GM21526 (cell line): ENCODE data around the gene MFSD6.

Experiments
- ATAC-seq: cut with Tn5 transposase; IDR thresholded peaks from one replicate; pipeline ENCODE4 v1.9.1; 2021; ENCODE audit warnings: moderate library complexity; ENCODE audit not compliant: unreplicated experiment, low FRiP score

The MFSD6 gene

DNA sequence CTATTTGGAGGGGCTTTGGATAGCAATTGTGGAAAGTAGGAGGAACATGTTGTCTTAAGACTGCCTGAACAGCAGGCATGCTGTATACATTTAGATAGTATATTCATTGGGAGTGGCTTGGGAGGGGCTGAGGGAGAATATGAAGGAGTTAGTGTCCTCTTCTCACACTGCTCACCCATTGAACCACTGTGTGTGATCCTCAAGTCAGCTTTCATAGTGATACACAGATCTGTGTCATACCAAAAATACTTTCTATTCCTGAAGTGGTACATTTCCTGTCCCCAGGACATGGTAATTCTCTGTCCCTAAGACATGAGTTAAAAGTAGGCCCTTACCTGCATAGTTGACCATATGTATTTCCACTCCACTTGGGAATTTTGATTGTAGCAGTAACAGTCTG is 116.8 kb downstream of the MFSD6 start:
- ATAC-seq, result no peak

DNA sequence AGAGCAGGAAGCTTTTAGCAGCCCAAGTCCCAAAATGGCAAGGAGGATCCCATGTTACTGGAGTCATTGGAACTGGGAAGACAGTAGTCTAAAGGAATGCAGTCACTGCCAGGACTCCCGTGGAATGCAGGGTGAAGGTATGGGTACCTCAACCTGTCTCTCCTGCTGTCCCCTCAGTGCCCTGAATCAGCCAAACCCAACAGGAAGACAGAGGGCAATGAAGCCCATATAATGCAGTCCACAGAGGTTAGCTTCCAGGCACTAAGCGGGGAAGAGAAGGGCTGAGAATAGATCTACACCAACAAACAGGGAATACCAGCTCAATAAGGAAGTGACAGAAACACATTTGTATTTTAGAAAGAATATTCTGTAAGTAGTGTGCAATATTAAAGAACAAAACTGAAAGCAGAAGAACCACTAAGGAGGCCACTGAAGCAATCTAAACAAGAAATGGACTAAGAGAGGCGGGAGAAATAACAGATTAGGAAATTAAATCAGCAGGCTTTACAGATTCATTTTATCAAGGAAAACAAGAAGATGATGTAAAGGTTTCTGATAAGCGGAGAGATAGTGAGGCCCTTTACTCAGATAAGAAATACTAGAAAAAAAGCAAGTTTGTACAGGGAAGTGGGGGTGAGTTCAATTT is 118.1 kb downstream of the MFSD6 start:
- no peak for ATAC-seq

DNA sequence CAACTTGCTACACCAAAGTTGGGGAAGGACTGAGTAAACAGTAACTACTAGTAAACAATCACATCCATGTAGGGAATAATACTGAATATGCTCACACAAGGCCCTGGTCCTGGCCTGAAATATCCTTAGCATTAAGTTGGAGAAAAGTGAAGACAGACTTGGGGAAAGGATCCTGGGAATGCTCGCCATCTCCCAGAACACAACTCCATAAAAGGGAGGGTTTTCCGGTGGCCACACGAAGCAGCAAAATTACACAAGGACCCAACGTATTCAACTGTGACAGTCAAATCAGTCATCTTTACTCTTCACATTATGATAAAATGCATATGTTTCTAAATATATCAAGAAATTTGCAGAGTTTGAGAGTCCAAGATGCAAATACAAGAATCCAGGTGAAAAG is 119.1 kb downstream of the MFSD6 start:
- ATAC-seq, result no peak

DNA sequence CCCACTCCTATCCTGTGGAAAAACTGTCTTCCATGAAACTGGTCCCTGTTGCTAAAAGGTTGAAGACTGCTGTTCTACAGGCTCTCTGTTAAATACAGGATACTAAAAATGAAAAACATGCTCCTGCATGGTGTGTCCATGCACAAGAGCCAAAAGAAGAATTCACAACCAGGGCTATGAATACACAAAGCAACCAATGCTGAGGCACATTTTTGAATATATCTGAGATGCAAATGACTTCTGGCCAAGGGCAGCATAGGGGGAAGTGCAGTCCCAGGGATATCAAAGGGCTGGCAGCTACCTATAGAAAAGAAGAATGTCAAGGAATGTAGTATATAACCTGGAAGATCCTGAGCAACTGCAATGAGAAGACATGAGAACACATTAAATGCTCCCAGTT is 119.8 kb downstream of the MFSD6 start:
- ATAC-seq, result no peak

DNA sequence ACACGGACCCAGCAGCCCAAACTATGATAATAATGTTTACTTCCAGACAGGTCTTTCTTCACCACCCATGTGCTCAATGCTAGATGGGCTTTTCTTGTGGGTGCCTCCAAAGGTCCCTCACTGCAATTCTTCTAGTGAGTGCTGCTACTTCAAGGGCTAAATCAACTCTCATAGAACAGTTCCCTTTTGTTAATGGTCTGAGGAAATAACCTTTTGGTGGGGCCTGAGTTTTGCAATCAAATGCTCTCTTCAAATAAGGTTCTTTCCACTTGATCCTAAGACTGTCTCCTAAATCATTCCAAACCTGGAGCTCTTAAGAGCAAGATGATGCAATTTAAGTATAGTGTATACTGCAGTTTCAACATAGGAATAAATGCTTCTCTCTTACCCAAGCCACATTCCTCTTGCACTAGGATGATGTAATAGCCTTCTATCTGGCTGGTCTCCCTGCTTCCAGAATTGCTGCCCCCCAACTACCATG is 120.4 kb downstream of the MFSD6 start:
- no peak for ATAC-seq

DNA sequence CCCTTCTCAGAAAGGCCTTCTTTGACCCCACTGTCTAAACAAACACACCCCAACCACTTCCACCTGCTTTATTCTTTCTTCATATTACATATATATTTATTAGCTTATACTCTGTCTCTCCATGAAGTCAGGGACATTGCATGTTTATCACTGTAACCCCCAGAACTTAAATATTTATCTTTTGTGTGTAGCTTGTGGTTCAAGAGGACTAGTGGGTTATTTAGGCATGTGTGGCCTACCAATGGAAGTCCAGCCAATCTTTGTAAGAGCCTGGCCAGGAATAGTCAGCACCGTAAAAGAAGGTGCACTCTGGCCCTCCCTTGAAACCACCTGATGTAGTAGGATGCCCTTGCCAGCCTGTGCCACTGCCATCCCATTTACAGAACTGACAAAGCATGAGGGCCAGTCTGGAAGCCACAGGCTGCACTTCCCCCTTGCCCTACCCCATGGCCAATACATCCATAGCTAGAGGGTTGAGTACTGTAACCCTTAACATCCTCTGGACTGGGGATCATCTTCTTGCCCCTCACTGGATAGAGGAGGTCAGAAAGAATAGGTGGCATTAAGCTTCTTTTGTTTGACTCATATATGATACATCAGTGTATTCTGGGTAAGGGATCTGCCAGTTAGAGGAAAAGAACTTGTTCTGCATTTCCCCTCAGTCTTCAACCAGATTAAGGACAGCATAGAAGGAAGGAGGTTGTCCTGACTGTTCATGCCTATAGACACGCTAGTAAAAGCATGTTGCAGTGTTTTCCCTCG is 121.5 kb downstream of the MFSD6 start:
- no peak for ATAC-seq

DNA sequence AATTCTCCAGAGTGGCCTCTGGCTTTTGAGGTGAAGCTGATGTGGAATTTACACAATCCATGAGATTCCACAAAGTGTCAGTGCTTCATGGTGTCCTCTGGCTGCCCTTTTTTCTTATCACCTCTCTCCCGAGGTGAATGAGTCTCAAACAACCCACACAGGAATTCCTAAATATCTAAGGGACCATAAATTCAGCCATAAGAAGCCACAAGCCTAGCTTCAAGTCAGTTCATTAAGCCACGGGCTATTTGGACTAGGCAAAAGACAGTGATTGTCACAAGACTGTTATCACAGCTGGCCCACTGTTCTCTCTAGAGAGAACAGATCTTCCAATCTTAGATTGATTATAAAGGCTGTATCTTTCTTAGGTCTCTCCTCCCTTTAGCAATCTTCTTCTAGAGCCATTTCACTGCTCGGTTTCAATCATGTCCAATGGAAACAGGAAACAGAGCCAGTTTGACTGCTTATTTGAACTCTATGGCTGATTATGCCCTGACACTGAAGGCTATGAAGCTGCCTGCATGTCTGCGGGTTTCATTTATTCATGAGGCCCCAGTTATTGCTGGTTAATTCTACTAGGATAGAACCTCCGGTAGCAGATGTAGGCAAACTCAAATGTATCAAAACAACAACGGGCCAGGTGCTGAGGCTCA is 122.2 kb downstream of the MFSD6 start:
- ATAC-seq, result no peak

DNA sequence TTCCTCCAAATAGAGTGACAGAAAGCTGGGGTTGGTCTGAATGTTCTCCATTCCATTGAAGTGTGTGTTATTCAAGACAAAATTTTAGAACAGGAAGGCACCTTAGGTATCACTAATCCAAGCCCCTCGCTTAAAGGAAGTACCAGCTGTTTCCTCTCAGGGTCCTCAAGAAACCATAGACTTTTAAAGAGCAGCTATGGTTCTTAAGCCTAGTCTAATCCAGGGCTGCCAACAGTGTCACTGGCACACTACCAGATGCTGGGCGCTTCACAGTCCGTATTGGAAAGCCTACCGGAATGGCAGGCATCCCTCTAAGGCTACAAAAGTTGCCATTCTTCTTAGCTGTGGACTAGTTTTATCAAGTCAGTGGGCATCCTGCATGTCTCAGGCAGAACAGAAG is 124.4 kb downstream of the MFSD6 start:
- no peak for ATAC-seq

DNA sequence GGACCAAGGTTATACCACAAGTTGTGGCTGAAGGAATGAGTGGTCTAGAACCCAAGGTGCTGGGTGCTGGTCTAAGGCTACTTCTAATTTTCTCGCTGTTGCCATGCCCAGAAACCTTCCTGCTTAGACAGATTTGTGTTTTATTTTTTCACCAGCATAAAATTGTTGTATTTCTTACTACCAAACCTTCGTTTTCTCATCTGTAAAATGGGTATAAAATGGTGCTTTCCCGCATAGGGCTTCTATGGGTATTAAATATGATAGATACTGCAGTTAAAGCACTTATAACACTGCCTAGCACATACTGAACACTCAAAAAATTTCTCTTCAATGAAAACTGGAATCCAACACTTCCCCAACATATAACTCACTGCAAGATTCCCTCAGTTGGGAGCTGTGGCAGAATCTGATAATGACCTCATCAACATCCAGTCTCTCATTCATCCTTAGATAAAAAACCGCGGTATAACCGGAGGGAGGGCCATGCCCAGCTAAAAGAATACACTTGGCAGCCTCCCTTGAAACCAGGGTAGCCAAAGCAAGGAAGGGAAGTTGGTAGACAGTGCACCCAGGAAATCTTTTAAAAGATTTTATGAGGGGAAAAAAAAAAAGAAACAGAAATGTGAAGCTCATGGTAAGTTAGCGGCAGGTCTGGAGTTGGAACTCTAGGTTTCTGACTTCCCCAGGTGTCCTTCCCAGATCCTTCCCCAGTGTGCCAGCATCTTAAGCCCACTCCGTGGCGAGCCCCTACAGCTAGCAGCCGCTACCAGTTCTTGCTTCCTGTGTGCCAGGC is 125.2 kb downstream of the MFSD6 start:
- no peak for ATAC-seq

DNA sequence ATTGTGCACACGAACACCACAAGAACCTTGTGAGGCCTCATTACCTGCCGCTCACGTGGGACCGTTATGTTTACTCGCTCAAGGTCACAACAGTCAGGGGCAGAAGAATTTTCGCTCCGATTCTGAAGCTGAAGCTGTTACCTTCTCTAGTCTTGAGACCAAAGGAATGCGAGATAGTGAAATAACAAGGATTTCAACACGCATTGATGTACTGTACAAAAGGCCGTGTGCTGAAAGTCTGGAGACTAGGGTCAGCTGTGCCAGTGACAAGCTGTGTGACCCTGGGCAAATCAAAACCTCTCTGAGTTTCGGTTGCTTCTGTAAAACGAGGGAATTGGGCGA is 125.8 kb downstream of the MFSD6 start:
- ATAC-seq, result peak; percentile 42

DNA sequence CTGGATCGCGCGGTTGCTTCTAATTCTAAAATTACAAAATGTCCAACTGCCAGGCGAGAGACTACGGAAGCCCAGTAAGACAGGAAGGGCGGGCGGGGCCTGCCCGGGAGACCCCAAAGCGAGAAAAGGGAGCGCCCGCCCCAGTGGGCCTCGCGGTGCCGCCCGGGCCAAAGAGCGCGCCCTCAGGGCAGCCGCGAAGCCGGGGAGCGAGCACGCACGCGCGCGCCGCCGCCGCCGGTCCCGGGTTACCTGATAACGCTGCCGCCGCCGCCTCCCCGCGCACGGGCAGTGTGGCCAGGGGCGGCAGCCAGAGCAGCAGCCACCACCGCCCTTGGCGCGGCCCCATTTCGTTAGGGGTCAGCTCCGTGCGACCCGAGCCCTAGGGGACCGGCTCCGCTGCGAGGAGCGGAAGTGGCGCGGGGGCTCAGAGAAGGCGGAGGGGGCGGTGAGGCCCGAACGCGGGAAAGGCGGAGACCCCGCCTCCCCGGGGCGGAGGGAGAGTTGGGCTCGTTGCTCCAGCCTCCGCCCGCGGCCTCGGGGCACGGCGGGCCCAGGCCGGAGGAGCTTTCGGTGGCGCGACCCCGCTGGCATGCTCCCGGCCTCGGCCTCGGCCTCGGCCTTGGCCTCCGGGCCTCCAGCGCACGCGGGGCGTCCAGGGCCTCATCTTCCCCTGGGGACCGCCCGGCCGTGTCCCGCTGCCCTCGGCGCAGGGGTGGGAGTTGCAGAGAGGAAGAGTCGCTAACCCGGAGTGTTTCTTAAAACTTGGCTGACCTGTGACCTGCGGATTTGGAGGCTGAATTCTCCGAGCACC is 126.4 kb downstream of the MFSD6 start, which contains the start of gene NEMP2:
Gene NEMP2 (minus strand): TSS at position 413 of the 811 bp plus-strand sequence. CDS start 67 bp downstream, at position 346.
- ATAC-seq, result peak; percentile 59

DNA sequence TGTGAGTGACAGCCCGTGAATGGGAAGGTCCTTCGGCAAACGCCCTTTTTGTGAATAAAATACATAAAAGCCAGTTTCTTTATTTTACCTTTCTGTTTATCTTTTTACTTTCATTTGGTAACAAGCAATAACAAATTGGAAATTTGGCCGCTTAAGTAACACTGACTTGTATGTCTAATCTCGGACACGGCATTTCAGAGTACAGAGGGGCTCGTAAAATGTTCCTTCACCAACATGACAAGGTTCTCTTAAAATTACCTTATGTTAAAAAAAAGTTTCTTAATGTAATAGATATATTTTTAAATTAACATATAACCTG is 126.9 kb downstream of the MFSD6 start:
- no peak for ATAC-seq

DNA sequence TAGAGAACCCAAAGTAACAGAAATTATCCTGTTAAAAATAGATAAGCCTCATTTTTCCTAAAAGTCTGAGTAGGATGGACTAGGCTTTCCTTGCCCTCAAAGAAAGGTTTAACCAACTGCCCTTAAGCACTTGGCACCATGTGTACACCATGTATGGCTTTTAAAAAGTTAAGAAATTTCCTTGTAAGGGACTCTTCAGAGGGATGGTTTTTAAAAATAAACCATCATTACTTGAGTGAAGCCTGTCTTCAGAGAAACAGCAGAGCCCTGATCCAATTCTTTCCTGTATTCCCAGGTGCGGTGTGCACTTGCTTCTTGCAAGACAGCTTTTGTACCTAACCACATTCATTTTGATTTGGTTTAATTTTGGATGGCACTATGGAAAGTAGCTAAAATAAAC is 127.4 kb downstream of the MFSD6 start:
- no peak for ATAC-seq

DNA sequence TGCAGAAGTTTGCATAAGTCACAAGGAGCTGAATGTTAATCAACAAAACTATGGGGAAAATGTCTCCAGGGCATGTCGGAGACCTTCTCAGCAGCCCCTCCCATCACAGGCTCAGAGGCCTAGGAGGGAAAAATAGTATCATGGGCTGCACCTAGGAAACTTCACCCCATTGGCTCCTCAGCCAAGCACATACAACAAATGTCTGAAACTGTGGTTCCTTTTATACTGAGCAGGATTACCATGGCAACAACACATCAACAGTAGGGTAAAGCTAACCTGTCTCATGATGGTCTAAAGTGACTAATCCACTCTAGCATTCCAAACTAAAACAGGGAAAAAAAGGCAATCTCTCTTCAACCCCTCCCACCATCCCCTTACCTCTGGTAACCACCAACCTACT is 129.6 kb downstream of the MFSD6 start:
- no peak for ATAC-seq

DNA sequence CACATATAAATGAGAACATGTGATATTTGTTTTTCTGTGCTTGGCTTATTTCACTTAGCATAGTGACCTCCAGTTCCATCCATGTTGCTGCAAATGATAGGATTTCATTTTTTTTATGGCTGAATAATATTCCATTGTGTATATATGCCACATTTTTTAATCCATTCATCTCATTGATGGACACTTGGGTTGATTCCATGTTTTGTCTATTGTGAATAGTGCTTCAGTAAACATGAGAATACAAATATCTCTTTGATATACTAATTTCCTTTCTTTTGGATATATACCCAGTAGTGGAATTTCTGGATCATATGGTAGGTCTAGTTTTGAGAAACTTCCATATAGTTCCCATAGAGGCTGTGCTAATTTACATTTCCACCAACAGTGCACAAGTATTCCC is 130.0 kb downstream of the MFSD6 start:
- no peak for ATAC-seq

DNA sequence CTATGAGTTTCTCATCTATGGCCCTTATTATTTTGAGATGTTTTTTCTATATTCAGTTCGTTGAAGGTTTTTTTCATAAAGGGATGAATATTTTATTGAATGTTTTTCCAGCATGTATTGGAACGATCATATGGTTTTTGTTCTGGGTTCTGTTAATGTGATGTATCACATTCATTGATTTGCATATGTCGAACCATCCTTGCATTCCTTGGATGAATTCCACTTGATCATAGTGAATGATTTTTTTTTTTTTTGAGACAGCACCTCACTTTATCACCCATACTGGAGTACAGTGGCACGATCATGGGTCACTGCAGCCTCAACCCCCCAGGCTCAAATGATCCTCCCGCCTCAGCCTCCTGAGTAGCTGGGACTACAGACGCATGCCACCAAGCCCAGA is 131.9 kb downstream of the MFSD6 start:
- ATAC-seq, result no peak

DNA sequence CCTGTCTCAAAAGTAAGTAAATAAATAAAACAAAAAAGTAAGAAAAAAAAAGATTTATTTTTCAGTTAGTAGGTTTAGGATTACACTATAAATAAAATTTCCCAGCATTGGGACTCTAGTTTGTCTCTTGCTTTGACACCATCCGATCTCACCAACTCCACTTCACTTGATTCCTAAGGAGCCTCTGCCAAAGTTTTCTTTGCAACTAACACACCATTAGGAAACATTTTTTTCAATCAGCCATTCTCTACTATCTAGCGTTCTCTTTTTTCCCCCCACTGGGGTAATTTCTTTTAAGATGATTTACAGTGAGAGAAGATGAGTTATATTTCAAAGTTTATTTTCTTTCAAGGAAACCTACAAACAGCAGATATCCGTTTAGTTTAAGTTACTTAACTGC is 136.9 kb downstream of the MFSD6 start:
- no peak for ATAC-seq

DNA sequence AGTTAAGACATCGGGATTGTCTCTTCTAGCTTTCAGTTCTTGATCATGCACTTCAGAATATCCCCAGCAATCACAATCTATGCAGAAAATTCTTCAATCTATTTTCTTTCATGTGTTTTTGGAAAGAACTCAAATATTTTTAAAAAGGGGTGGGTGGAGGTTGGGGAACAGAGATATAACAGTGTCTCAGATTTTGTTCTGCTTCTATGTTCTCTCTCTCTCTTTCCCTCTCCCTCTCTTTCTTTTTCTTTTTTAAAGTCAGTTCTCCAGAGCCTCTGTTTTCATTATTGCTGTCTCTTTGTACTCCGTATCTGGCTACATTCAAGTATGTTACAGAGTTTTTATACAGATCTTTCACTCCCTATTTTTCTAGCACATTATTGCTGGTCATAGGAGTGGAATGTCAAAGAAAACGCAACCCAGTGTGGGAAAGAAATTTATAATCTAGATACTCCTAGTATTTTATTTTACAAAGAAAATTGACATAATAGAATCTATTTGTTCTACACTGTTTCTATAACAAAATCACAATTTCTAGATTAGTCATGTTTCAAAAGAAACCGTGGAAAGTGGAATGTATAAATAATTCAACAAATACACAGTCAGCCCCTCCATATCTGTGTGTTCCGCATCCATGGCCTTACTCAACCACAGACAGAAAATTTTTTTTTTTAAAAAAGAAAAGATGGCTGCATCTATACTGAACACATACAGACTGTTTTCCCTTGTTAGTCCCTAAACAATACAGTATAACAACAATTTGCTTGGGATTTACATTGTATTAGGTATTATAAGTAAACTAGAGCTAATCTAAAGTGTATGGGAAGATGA is 137.6 kb downstream of the MFSD6 start:
- no peak for ATAC-seq

DNA sequence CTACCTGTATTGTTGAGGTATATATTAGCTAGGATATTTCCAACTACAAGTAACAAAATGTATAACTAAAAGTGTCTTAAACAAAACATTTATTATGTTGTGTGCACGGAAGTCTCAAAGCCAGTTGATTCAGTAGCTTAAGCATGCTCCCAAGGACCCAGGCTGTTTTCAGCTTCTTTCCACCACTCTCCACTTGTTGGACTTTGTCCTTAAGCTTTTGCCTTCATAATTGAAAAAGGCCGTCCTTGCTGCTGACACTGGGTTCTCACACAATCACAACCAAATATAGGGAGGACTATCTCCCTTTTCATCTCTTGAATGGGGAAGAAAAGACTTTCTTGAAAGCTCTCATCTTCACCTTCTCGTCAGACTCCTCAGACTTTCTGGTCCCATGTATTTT is 138.6 kb downstream of the MFSD6 start:
- no peak for ATAC-seq
